Activated CD4-positive, alpha-beta T cell treated with anti-CD3 and anti-CD28 coated beads, Interleukin-2, amount 10 ng/mL, durations not matched to agents 24 days and 14 days (primary cell): ENCODE data around the gene CDH8. TPM values are rescaled to one million over a fixed set of nuclear protein-coding genes. Genes with fewer than 3 reads are reported as not detected.
"Not testable (repeated sequence)": the region's sequence is repeated elsewhere in the genome, so short reads cannot be mapped to it uniquely, and the experiment has no call there.

ENCODE experiments used
- DNase-seq: peaks from one replicate; pipeline ENCODE4 v3.0.0; 2022
- H3K27ac Mint-ChIP-seq: one replicate; pipeline ENCODE4 v1.8.0; 2022; ENCODE audit warnings: mild to moderate bottlenecking, mixed read lengths
- H3K27me3 Mint-ChIP-seq: one replicate; pipeline ENCODE4 v1.8.0; 2022; ENCODE audit warnings: mixed read lengths
- H3K36me3 Mint-ChIP-seq: one replicate; pipeline ENCODE4 v1.8.0; 2022; ENCODE audit warnings: low read depth, mild to moderate bottlenecking, mixed read lengths
- H3K4me1 Mint-ChIP-seq: one replicate; pipeline ENCODE4 v1.8.0; 2021; ENCODE audit warnings: mixed read lengths
- H3K4me3 Mint-ChIP-seq: one replicate; pipeline ENCODE4 v1.8.0; 2022; ENCODE audit warnings: mild to moderate bottlenecking, moderate library complexity, mixed read lengths
- H3K9me3 Mint-ChIP-seq: one replicate; pipeline ENCODE4 v1.8.0; 2021; ENCODE audit warnings: mixed read lengths
- intact Hi-C: fragments of 100-400 bp; cut with micrococcal nuclease; formaldehyde crosslinking; loops from one replicate; pipeline ENCODE4 v1.15.1; 2023
- total RNA-seq: library from RNA; stranded (reverse); gene quantifications from 2 replicates; pipeline ENCODE4 v1.2.3, GENCODE V29; 2022

Gene CDH8
- total RNA-seq, 1 donor from 2014 or later, result 0.70 TPM

DNA sequence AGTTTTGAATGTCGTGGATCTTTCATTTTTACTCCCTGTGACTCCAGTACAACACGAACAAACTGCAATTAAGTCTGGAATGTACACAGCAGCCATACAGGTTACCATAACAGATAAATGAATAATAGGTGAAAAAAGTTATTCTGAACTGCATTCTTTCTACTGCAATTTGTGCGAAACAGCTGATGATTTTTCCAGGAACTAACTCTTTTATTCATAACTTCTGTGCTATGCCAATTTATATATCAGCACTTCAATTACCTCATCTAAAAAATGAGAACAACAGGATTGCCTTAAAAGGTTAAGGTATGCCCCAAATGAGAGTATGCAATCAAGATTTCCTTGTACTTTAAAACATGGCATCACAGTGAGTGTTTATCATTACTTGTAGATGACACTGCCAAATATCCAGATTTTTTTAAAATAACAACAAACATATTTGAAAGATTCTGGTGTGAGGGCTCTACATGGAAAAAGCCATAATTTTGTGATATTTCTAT is 238.9 kb downstream of the CDH8 start:
- H3K36me3 Mint-ChIP-seq, result no peaks in the 10 kb centered on the region
- DNase-seq, result no peak
- H3K4me3 Mint-ChIP-seq, result no peak overlapping the region
- peaks cover 10% of the 10 kb centered on the region for H3K9me3 Mint-ChIP-seq
- H3K27me3 Mint-ChIP-seq, result no peaks in the 10 kb centered on the region
- H3K4me1 Mint-ChIP-seq, result no peaks in the 10 kb centered on the region
- intact Hi-C loops, result no loop called here
- no peak overlapping the region for H3K27ac Mint-ChIP-seq

- DNase-seq, result no peak
- intact Hi-C loops, result no loop called here
- no peaks in the 10 kb centered on the region for H3K36me3 Mint-ChIP-seq
- H3K27ac Mint-ChIP-seq, result no peak overlapping the region
- no peak overlapping the region for H3K4me3 Mint-ChIP-seq
- H3K4me1 Mint-ChIP-seq, result no peaks in the 10 kb centered on the region
- no peaks in the 10 kb centered on the region for H3K27me3 Mint-ChIP-seq
- peaks cover 4% of the 10 kb centered on the region for H3K9me3 Mint-ChIP-seq
Observed at GRCh38 chr16:61792194-61792909, 243.9 kb downstream of the CDH8 start.

- Mint-ChIP-seq H3K27ac (no peak overlapping the region), H3K9me3 (peaks cover 4% of the 10 kb centered on the region), H3K36me3 (no peaks in the 10 kb centered on the region), H3K27me3 (no peaks in the 10 kb centered on the region), H3K4me1 (no peaks in the 10 kb centered on the region), H3K4me3 (no peak overlapping the region)
- intact Hi-C loops, result no loop called here
- no peak for DNase-seq
Observed at GRCh38 chr16:61791464-61791863, 244.8 kb downstream of the CDH8 start.

GRCh38 chr16:61781855-61782254 is 254.4 kb downstream of the CDH8 start:
- not testable (repeated sequence) for H3K4me1 Mint-ChIP-seq, H3K4me3 Mint-ChIP-seq

DNA sequence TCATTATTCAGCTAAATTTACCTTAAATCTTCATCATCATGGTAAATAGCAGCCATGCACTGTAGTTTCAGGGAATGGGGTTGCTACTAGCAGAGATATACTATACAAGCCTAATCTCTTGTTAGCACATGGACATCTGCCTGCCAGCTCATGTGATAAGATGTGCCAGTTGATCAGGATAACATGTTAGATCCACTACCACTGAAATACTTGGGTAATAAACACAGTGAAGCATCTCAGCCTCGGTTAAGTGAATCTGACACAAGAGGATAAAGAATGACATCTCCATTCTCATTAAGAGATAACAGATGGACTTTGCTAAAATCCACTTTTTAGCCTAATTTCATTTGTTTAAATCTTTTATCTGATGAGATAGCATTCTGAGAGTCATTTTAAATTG is 256.1 kb downstream of the CDH8 start:
- Mint-ChIP-seq H3K4me1 (no peaks in the 10 kb centered on the region), H3K27me3 (no peaks in the 10 kb centered on the region), H3K36me3 (no peaks in the 10 kb centered on the region), H3K27ac (no peak overlapping the region), H3K9me3 (peaks cover 6% of the 10 kb centered on the region), H3K4me3 (no peak overlapping the region)
- intact Hi-C loops, result no loop called here
- DNase-seq, result no peak

More at GRCh38 chr16:61781855-61782254, 254.4 kb downstream of the CDH8 start:
- DNase-seq, H3K27ac Mint-ChIP-seq, H3K9me3 Mint-ChIP-seq, H3K36me3 Mint-ChIP-seq, H3K27me3 Mint-ChIP-seq, intact Hi-C loops: not testable (repeated sequence)

- DNase-seq, result no peak
- intact Hi-C loops, result no loop called here
Observed at GRCh38 chr16:61770301-61770700, 265.9 kb downstream of the CDH8 start.

GRCh38 chr16:61763991-61764390 is 272.2 kb downstream of the CDH8 start:
- no peaks in the 10 kb centered on the region for H3K4me1 Mint-ChIP-seq
- no peak overlapping the region for H3K4me3 Mint-ChIP-seq
- DNase-seq, result no peak
- H3K9me3 Mint-ChIP-seq, result peaks cover 9% of the 10 kb centered on the region
- H3K27ac Mint-ChIP-seq, result no peak overlapping the region
- intact Hi-C loops, result no loop called here
- no peaks in the 10 kb centered on the region for H3K27me3 Mint-ChIP-seq
- no peaks in the 10 kb centered on the region for H3K36me3 Mint-ChIP-seq

More at GRCh38 chr16:61770301-61770700, 265.9 kb downstream of the CDH8 start:
- Mint-ChIP-seq H3K27me3 (no peaks in the 10 kb centered on the region), H3K4me1 (no peaks in the 10 kb centered on the region), H3K27ac (no peak overlapping the region), H3K36me3 (no peaks in the 10 kb centered on the region), H3K4me3 (no peak overlapping the region), H3K9me3 (peaks cover 8% of the 10 kb centered on the region)

DNA sequence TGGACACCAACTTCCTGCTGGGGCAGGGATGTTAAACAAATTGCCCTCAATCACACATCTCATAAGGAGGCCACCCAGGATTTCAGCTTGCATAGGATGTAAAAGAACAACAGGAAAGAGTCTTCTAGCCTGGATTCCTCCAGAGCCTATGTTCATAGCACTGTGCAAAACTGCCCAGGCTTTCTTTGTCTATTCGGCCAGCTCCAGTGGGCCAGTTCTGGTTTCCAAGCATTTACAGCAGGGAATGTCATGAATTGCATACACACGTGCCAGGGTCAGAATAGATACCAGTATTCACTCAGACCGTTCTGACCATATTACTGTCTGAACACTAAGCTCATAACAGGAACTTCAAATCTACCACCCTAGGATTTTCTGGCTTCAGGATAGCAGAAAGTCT is 273.2 kb downstream of the CDH8 start:
- H3K36me3 Mint-ChIP-seq, result no peaks in the 10 kb centered on the region
- H3K4me1 Mint-ChIP-seq, result no peaks in the 10 kb centered on the region
- H3K4me3 Mint-ChIP-seq, result no peak overlapping the region
- peaks cover 9% of the 10 kb centered on the region for H3K9me3 Mint-ChIP-seq
- no peaks in the 10 kb centered on the region for H3K27me3 Mint-ChIP-seq
- H3K27ac Mint-ChIP-seq, result no peak overlapping the region
- intact Hi-C loops, result no loop called here
- DNase-seq, result no peak

GRCh38 chr16:61730997-61731396 is 305.2 kb downstream of the CDH8 start:
- Mint-ChIP-seq H3K36me3 (no peaks in the 10 kb centered on the region), H3K27ac (no peak overlapping the region), H3K27me3 (no peaks in the 10 kb centered on the region), H3K9me3 (peaks cover 13% of the 10 kb centered on the region), H3K4me1 (no peaks in the 10 kb centered on the region), H3K4me3 (no peak overlapping the region)
- intact Hi-C loops, result no loop called here
- no peak for DNase-seq

DNA sequence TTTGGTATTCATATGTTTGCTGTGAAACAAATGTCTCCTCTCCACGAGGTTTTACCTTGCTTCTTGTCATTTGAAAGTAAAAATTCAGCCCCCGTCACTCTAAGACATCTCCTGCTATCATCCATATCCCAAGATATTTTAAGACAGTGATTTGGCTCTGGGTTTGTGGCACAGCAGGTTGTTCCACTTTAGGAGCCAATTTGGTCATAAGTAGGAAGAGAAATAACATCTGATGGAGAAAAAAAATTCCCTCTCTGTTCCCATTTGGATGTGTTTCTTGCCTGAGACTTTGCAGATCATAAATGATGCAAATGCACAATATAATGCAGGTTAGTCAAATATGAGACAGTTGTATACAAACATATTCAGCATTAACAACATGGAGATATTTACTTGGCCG is 309.5 kb downstream of the CDH8 start:
- intact Hi-C loops, result no loop called here
- H3K4me3 Mint-ChIP-seq, result no peak overlapping the region
- no peak overlapping the region for H3K27ac Mint-ChIP-seq
- H3K27me3 Mint-ChIP-seq, result no peaks in the 10 kb centered on the region
- peaks cover 11% of the 10 kb centered on the region for H3K9me3 Mint-ChIP-seq
- no peaks in the 10 kb centered on the region for H3K36me3 Mint-ChIP-seq
- DNase-seq, result no peak
- no peaks in the 10 kb centered on the region for H3K4me1 Mint-ChIP-seq

DNA sequence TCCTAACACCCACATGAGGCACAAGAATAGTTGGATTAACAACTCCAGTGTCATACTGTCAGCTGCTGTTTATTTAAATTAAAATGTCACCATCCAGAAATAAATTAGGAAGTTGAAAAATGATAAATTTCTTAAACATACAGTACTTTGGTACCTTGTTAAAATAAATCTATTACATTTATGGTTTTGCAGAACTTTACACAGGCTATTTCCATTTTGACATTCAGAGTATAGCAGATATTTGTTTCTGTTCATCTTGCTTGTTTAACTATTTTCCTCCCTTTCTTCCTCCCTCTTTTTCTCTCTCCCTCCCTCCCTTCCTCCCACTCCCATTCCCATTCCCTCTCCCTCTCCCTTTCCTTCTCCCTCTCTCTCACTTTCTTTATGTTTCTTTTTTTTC is 310.1 kb downstream of the CDH8 start:
- Mint-ChIP-seq H3K4me3 (no peak overlapping the region), H3K27ac (no peak overlapping the region), H3K4me1 (no peaks in the 10 kb centered on the region), H3K9me3 (peaks cover 11% of the 10 kb centered on the region), H3K27me3 (no peaks in the 10 kb centered on the region), H3K36me3 (no peaks in the 10 kb centered on the region)
- intact Hi-C loops, result no loop called here
- no peak for DNase-seq

- H3K27ac Mint-ChIP-seq, result no peak overlapping the region
Observed at GRCh38 chr16:61721544-61721943, 314.7 kb downstream of the CDH8 start.

DNA sequence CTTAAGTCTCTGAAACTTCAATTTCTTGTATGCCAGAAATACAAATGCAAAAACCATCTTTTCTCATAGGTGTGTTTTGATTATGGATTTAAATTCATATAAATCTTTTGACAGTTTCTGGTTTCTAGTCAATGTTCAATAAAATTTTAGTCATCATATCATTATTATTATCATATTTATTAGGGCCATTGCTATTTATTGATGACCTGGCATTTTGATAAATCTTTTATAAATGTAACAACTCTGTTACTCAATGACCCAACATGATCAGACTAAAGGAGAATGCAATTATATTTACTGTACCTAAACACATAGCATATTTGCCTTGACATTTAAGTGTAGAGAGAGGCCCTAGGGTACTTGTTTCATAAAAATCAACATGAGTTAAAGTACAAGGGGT is 320.8 kb downstream of the CDH8 start:
- Mint-ChIP-seq H3K36me3 (no peaks in the 10 kb centered on the region), H3K9me3 (no peaks in the 10 kb centered on the region), H3K4me1 (no peaks in the 10 kb centered on the region), H3K27ac (no peak overlapping the region), H3K4me3 (no peak overlapping the region), H3K27me3 (no peaks in the 10 kb centered on the region)
- no peak for DNase-seq
- intact Hi-C loops, result no loop called here

More at GRCh38 chr16:61721544-61721943, 314.7 kb downstream of the CDH8 start:
- no peaks in the 10 kb centered on the region for H3K36me3 Mint-ChIP-seq
- intact Hi-C loops, result no loop called here
- H3K4me3 Mint-ChIP-seq, result no peak overlapping the region
- no peak for DNase-seq
- no peaks in the 10 kb centered on the region for H3K4me1 Mint-ChIP-seq
- no peaks in the 10 kb centered on the region for H3K27me3 Mint-ChIP-seq
- H3K9me3 Mint-ChIP-seq, result peaks cover 4% of the 10 kb centered on the region

- Mint-ChIP-seq H3K27me3 (no peaks in the 10 kb centered on the region), H3K4me1 (no peaks in the 10 kb centered on the region), H3K4me3 (no peak overlapping the region), H3K36me3 (no peaks in the 10 kb centered on the region), H3K9me3 (no peaks in the 10 kb centered on the region), H3K27ac (no peak overlapping the region)
- DNase-seq, result no peak
- intact Hi-C loops, result no loop called here
Observed at GRCh38 chr16:61713787-61714186, 322.5 kb downstream of the CDH8 start.

GRCh38 chr16:61699640-61700039 is 336.6 kb downstream of the CDH8 start:
- intact Hi-C loops, H3K4me1 Mint-ChIP-seq, DNase-seq, H3K27me3 Mint-ChIP-seq, H3K27ac Mint-ChIP-seq, H3K9me3 Mint-ChIP-seq, H3K4me3 Mint-ChIP-seq, H3K36me3 Mint-ChIP-seq: not testable (repeated sequence)
